ENCODE measurements around the gene ZBTB38.

Gene ZBTB38

DNA sequence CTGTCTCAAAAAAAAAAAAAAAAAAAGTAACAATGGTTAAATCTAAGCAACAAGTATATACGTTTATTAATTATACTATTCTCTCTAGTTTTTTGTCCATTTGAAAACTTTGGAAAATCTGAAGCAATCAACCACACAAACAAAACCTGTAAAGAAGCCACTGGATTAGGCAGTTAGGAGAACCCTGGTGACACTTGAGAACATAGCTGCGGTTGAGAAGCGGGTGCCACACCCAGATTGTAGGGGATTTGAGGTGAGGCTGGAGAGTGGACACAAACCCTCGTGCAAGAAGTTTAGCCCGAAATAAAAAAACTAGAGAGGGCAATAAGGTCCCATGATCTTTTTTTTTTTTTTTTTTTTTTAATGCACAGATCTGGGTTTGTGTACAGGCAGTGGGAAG, 25.9 kb upstream of the ZBTB38 start:
- DNase-seq (ENCODE audit: low spot score), result no peak
- TF ChIP-seq CTCF (IDR thresholded peaks at IDR 0.05; ENCODE audit: extremely low read depth, missing control alignments), result no peak

- no peak for DNase-seq (ENCODE audit: low spot score)
- no peak for TF ChIP-seq CTCF (IDR thresholded peaks at IDR 0.05; ENCODE audit: extremely low read depth, missing control alignments)
Measured at GRCh38 chr3:141343077-141343476, 25.2 kb upstream of the ZBTB38 start.

GRCh38 chr3:141343865-141344271, 24.4 kb upstream of the ZBTB38 start:
- no peak for DNase-seq (ENCODE audit: low spot score)

DNA sequence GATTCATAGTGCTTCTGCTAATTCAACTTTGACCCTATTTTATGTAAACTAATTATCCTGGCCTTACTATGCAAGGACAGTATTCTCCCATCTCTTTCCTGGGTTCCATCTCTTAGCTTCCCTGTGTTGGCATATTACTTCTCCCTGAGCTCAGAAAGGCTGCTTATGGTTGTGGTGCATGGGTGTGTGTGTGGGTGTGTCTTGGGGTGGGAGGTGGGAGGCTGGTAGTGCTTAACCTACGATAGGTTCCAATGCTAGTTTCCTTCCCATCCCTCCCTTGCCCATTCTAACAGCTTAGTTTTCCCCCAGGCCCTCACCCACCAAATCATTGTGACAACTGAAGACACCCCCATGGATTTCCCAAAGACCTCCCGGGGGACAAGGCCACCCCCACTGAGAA, 22.8 kb upstream of the ZBTB38 start:
- DNase-seq (ENCODE audit: low spot score), result no peak
- TF ChIP-seq CTCF (IDR thresholded peaks at IDR 0.05; ENCODE audit: extremely low read depth, missing control alignments), result no peak

More at GRCh38 chr3:141343865-141344271, 24.4 kb upstream of the ZBTB38 start:
- no peak for TF ChIP-seq CTCF (IDR thresholded peaks at IDR 0.05; ENCODE audit: extremely low read depth, missing control alignments)

- no peak for DNase-seq (ENCODE audit: low spot score)
- TF ChIP-seq CTCF (IDR thresholded peaks at IDR 0.05; ENCODE audit: extremely low read depth, missing control alignments), result no peak
Measured at GRCh38 chr3:141346007-141346406, 22.3 kb upstream of the ZBTB38 start.

GRCh38 chr3:141346418-141346817, 21.9 kb upstream of the ZBTB38 start:
- TF ChIP-seq CTCF (IDR thresholded peaks at IDR 0.05; ENCODE audit: extremely low read depth, missing control alignments), result no peak
- no peak for DNase-seq (ENCODE audit: low spot score)

DNA sequence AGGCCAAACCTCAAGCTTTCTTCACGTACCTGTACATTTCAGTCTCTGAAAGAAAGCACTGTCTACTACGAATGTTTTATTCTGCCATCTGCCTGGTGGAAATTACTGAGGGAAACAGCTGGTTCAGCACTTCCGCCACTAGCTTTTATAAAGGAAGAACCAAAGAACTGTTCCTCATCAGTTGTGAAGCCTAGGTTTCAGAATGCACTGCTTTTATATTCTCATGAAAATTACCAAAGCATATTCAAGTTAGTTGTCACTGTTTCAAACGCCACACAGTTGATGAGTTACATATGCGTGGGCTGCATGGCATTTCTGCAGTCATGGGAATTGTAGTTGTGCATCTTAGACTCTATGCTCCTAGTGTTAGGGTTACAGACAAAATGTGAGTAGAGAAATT, 21.5 kb upstream of the ZBTB38 start:
- DNase-seq (ENCODE audit: low spot score), result no peak
- no peak for TF ChIP-seq CTCF (IDR thresholded peaks at IDR 0.05; ENCODE audit: extremely low read depth, missing control alignments)

Measured in GM20000 (cell line).